ENCODE results near the gene ZDHHC14. TPM values are rescaled to one million over a fixed set of nuclear protein-coding genes. Genes with fewer than 3 reads are reported as not detected.

Gene ZDHHC14
- total RNA-seq, 1 donor from 2014 or later, result 1.8 TPM

GRCh38 chr6:157500022-157500421 lies 119.0 kb downstream of the ZDHHC14 start:
- no peak for TF ChIP-seq CTCF (IDR thresholded peaks at IDR 0.05; ENCODE audit: insufficient read depth, low read length, severe bottlenecking)
- no peaks in the 10 kb centered on the region for H3K36me3 ChIP-seq (ENCODE audit: control insufficient read depth, insufficient read depth, low read length)
- H3K27me3 ChIP-seq (ENCODE audit: control insufficient read depth, insufficient read depth, low read length), result no peaks in the 10 kb centered on the region
- no peak for DNase-seq (ENCODE audit: low read depth)
- H3K4me3 ChIP-seq (ENCODE audit: low read depth, low read length), result no peak overlapping the region
- no peak for FAIRE-seq

- FAIRE-seq, result no peak
- no peak for TF ChIP-seq CTCF (IDR thresholded peaks at IDR 0.05; ENCODE audit: insufficient read depth, low read length, severe bottlenecking)
- Histone ChIP-seq H3K36me3 (ENCODE audit: control insufficient read depth, insufficient read depth, low read length) (no peaks in the 10 kb centered on the region), H3K27me3 (ENCODE audit: control insufficient read depth, insufficient read depth, low read length) (no peaks in the 10 kb centered on the region), H3K4me3 (ENCODE audit: low read depth, low read length) (no peak overlapping the region)
- no peak for DNase-seq (ENCODE audit: low read depth)
These were observed 122.2 kb downstream of the ZDHHC14 start for GRCh38 chr6:157503018-157503747.

GRCh38 chr6:157505912-157506491 lies 125.0 kb downstream of the ZDHHC14 start:
- no peak for TF ChIP-seq CTCF (IDR thresholded peaks at IDR 0.05; ENCODE audit: insufficient read depth, low read length, severe bottlenecking)
- DNase-seq (ENCODE audit: low read depth), result no peak
- Histone ChIP-seq H3K36me3 (ENCODE audit: control insufficient read depth, insufficient read depth, low read length) (no peaks in the 10 kb centered on the region), H3K27me3 (ENCODE audit: control insufficient read depth, insufficient read depth, low read length) (no peaks in the 10 kb centered on the region), H3K4me3 (ENCODE audit: low read depth, low read length) (no peak overlapping the region)
- FAIRE-seq, result no peak

GRCh38 chr6:157510323-157511188 lies 129.6 kb downstream of the ZDHHC14 start:
- FAIRE-seq, result no peak
- Histone ChIP-seq H3K36me3 (ENCODE audit: control insufficient read depth, insufficient read depth, low read length) (no peaks in the 10 kb centered on the region), H3K4me3 (ENCODE audit: low read depth, low read length) (no peak overlapping the region), H3K27me3 (ENCODE audit: control insufficient read depth, insufficient read depth, low read length) (no peaks in the 10 kb centered on the region)
- no peak for TF ChIP-seq CTCF (IDR thresholded peaks at IDR 0.05; ENCODE audit: insufficient read depth, low read length, severe bottlenecking)
- DNase-seq (ENCODE audit: low read depth), result no peak

- DNase-seq (ENCODE audit: low read depth) (no peak), FAIRE-seq (no peak)
- H3K36me3 ChIP-seq (ENCODE audit: control insufficient read depth, insufficient read depth, low read length), result no peaks in the 10 kb centered on the region
- H3K4me3 ChIP-seq (ENCODE audit: low read depth, low read length), result no peak overlapping the region
- H3K27me3 ChIP-seq (ENCODE audit: control insufficient read depth, insufficient read depth, low read length), result no peaks in the 10 kb centered on the region
- no peak for TF ChIP-seq CTCF (IDR thresholded peaks at IDR 0.05; ENCODE audit: insufficient read depth, low read length, severe bottlenecking)
These were observed 130.8 kb downstream of the ZDHHC14 start for GRCh38 chr6:157511682-157512381.

Data from bronchial epithelial cell (primary cell).